ENCODE data around the gene LYZL1.

LYZL1 gene

GRCh38 chr10:29263506-29263905, 25.4 kb upstream of the LYZL1 start:
- Histone ChIP-seq H3K4me1 (ENCODE audit: control insufficient read depth, insufficient read depth, low read length) (no peaks in the 10 kb centered on the region), H3K27me3 (ENCODE audit: control insufficient read depth in 1 of 2, insufficient read depth in 2 of 2, low read length in 2 of 2) (peaks cover 0 to 7% of the 10 kb centered on the region in 2 donors), H3K4me3 (ENCODE audit: low read length in 2 of 2) (no peak overlapping the region), H3K36me3 (ENCODE audit: control insufficient read depth in 2 of 2, insufficient read depth in 2 of 2, low read length in 2 of 2) (no peaks in the 10 kb centered on the region), H3K9ac (ENCODE audit: low read length in 2 of 2) (no peak overlapping the region), H3K9me3 (ENCODE audit: control insufficient read depth in 2 of 2, low read length in 2 of 2) (peaks cover 0 to 2% of the 10 kb centered on the region in 2 donors), H3K27ac (ENCODE audit: low read length) (no peak overlapping the region)

GRCh38 chr10:29265210-29265768, 23.6 kb upstream of the LYZL1 start:
- Histone ChIP-seq H3K4me3 (ENCODE audit: low read length in 2 of 2) (no peak overlapping the region), H3K27me3 (ENCODE audit: control insufficient read depth in 1 of 2, insufficient read depth in 2 of 2, low read length in 2 of 2) (peaks cover 0 to 7% of the 10 kb centered on the region in 2 donors), H3K4me1 (ENCODE audit: control insufficient read depth, insufficient read depth, low read length) (no peaks in the 10 kb centered on the region), H3K9me3 (ENCODE audit: control insufficient read depth in 2 of 2, low read length in 2 of 2) (no peaks in the 10 kb centered on the region), H3K9ac (ENCODE audit: low read length in 2 of 2) (no peak overlapping the region), H3K36me3 (ENCODE audit: control insufficient read depth in 2 of 2, insufficient read depth in 2 of 2, low read length in 2 of 2) (no peaks in the 10 kb centered on the region), H3K27ac (ENCODE audit: low read length) (no peak overlapping the region)

GRCh38 chr10:29266641-29267040, 22.2 kb upstream of the LYZL1 start:
- Histone ChIP-seq H3K9ac (ENCODE audit: low read length in 2 of 2) (no peak overlapping the region), H3K27me3 (ENCODE audit: control insufficient read depth in 1 of 2, insufficient read depth in 2 of 2, low read length in 2 of 2) (peaks cover 0 to 7% of the 10 kb centered on the region in 2 donors), H3K27ac (ENCODE audit: low read length) (no peak overlapping the region), H3K4me3 (ENCODE audit: low read length in 2 of 2) (no peak overlapping the region), H3K4me1 (ENCODE audit: control insufficient read depth, insufficient read depth, low read length) (no peaks in the 10 kb centered on the region), H3K36me3 (ENCODE audit: control insufficient read depth in 2 of 2, insufficient read depth in 2 of 2, low read length in 2 of 2) (no peaks in the 10 kb centered on the region), H3K9me3 (ENCODE audit: control insufficient read depth in 2 of 2, low read length in 2 of 2) (no peaks in the 10 kb centered on the region)

GRCh38 chr10:29268011-29268410, 20.9 kb upstream of the LYZL1 start:
- Histone ChIP-seq H3K27me3 (ENCODE audit: control insufficient read depth in 1 of 2, insufficient read depth in 2 of 2, low read length in 2 of 2) (peaks cover 0 to 5% of the 10 kb centered on the region in 2 donors), H3K27ac (ENCODE audit: low read length) (no peak overlapping the region), H3K4me1 (ENCODE audit: control insufficient read depth, insufficient read depth, low read length) (no peaks in the 10 kb centered on the region), H3K36me3 (ENCODE audit: control insufficient read depth in 2 of 2, insufficient read depth in 2 of 2, low read length in 2 of 2) (no peaks in the 10 kb centered on the region), H3K4me3 (ENCODE audit: low read length in 2 of 2) (no peak overlapping the region), H3K9me3 (ENCODE audit: control insufficient read depth in 2 of 2, low read length in 2 of 2) (no peaks in the 10 kb centered on the region), H3K9ac (ENCODE audit: low read length in 2 of 2) (no peak overlapping the region)

GRCh38 chr10:29269486-29269885, 19.4 kb upstream of the LYZL1 start:
- Histone ChIP-seq H3K4me1 (ENCODE audit: control insufficient read depth, insufficient read depth, low read length) (no peaks in the 10 kb centered on the region), H3K9me3 (ENCODE audit: control insufficient read depth in 2 of 2, low read length in 2 of 2) (no peaks in the 10 kb centered on the region)

GRCh38 chr10:29270883-29271282, 18.0 kb upstream of the LYZL1 start:
- Histone ChIP-seq H3K36me3 (ENCODE audit: control insufficient read depth in 2 of 2, insufficient read depth in 2 of 2, low read length in 2 of 2) (no peaks in the 10 kb centered on the region), H3K27ac (ENCODE audit: low read length) (no peak overlapping the region), H3K9me3 (ENCODE audit: control insufficient read depth in 2 of 2, low read length in 2 of 2) (no peaks in the 10 kb centered on the region), H3K27me3 (ENCODE audit: control insufficient read depth in 1 of 2, insufficient read depth in 2 of 2, low read length in 2 of 2) (no peaks in the 10 kb centered on the region), H3K4me3 (ENCODE audit: low read length in 2 of 2) (no peak overlapping the region), H3K9ac (ENCODE audit: low read length in 2 of 2) (no peak overlapping the region), H3K4me1 (ENCODE audit: control insufficient read depth, insufficient read depth, low read length) (no peaks in the 10 kb centered on the region)

More at GRCh38 chr10:29269486-29269885, 19.4 kb upstream of the LYZL1 start:
- Histone ChIP-seq H3K27me3 (ENCODE audit: control insufficient read depth in 1 of 2, insufficient read depth in 2 of 2, low read length in 2 of 2) (no peaks in the 10 kb centered on the region), H3K36me3 (ENCODE audit: control insufficient read depth in 2 of 2, insufficient read depth in 2 of 2, low read length in 2 of 2) (no peaks in the 10 kb centered on the region), H3K27ac (ENCODE audit: low read length) (no peak overlapping the region), H3K9ac (ENCODE audit: low read length in 2 of 2) (no peak overlapping the region), H3K4me3 (ENCODE audit: low read length in 2 of 2) (no peak overlapping the region)

GRCh38 chr10:29271877-29272276, 17.0 kb upstream of the LYZL1 start:
- Histone ChIP-seq H3K9me3 (ENCODE audit: control insufficient read depth in 2 of 2, low read length in 2 of 2) (no peaks in the 10 kb centered on the region), H3K4me3 (ENCODE audit: low read length in 2 of 2) (no peak overlapping the region)

GRCh38 chr10:29273478-29273877, 15.4 kb upstream of the LYZL1 start:
- H3K9ac ChIP-seq (ENCODE audit: low read length in 2 of 2), result no peak overlapping the region
- H3K4me1 ChIP-seq (ENCODE audit: control insufficient read depth, insufficient read depth, low read length), result no peaks in the 10 kb centered on the region
- H3K27ac ChIP-seq (ENCODE audit: low read length), result no peak overlapping the region
- H3K9me3 ChIP-seq (ENCODE audit: control insufficient read depth in 2 of 2, low read length in 2 of 2), result no peaks in the 10 kb centered on the region
- no peak overlapping the region for H3K4me3 ChIP-seq (ENCODE audit: low read length in 2 of 2)
- no peaks in the 10 kb centered on the region for H3K27me3 ChIP-seq (ENCODE audit: control insufficient read depth in 1 of 2, insufficient read depth in 2 of 2, low read length in 2 of 2)
- H3K36me3 ChIP-seq (ENCODE audit: control insufficient read depth in 2 of 2, insufficient read depth in 2 of 2, low read length in 2 of 2), result no peaks in the 10 kb centered on the region

More at GRCh38 chr10:29271877-29272276, 17.0 kb upstream of the LYZL1 start:
- no peaks in the 10 kb centered on the region for H3K27me3 ChIP-seq (ENCODE audit: control insufficient read depth in 1 of 2, insufficient read depth in 2 of 2, low read length in 2 of 2)
- no peaks in the 10 kb centered on the region for H3K36me3 ChIP-seq (ENCODE audit: control insufficient read depth in 2 of 2, insufficient read depth in 2 of 2, low read length in 2 of 2)
- no peak overlapping the region for H3K27ac ChIP-seq (ENCODE audit: low read length)
- H3K4me1 ChIP-seq (ENCODE audit: control insufficient read depth, insufficient read depth, low read length), result no peaks in the 10 kb centered on the region
- H3K9ac ChIP-seq (ENCODE audit: low read length in 2 of 2), result no peak overlapping the region

- Histone ChIP-seq H3K27ac (ENCODE audit: low read length) (no peak overlapping the region), H3K36me3 (ENCODE audit: control insufficient read depth in 2 of 2, insufficient read depth in 2 of 2, low read length in 2 of 2) (no peaks in the 10 kb centered on the region), H3K9ac (ENCODE audit: low read length in 2 of 2) (no peak overlapping the region), H3K4me1 (ENCODE audit: control insufficient read depth, insufficient read depth, low read length) (no peaks in the 10 kb centered on the region), H3K27me3 (ENCODE audit: control insufficient read depth in 1 of 2, insufficient read depth in 2 of 2, low read length in 2 of 2) (no peaks in the 10 kb centered on the region), H3K9me3 (ENCODE audit: control insufficient read depth in 2 of 2, low read length in 2 of 2) (no peaks in the 10 kb centered on the region), H3K4me3 (ENCODE audit: low read length in 2 of 2) (no peak overlapping the region)
Measured at GRCh38 chr10:29276251-29276850, 12.5 kb upstream of the LYZL1 start.

- Histone ChIP-seq H3K27ac (ENCODE audit: low read length) (no peak overlapping the region), H3K9ac (ENCODE audit: low read length in 2 of 2) (no peak overlapping the region), H3K4me1 (ENCODE audit: control insufficient read depth, insufficient read depth, low read length) (no peaks in the 10 kb centered on the region), H3K4me3 (ENCODE audit: low read length in 2 of 2) (no peak overlapping the region), H3K36me3 (ENCODE audit: control insufficient read depth in 2 of 2, insufficient read depth in 2 of 2, low read length in 2 of 2) (no peaks in the 10 kb centered on the region), H3K9me3 (ENCODE audit: control insufficient read depth in 2 of 2, low read length in 2 of 2) (no peaks in the 10 kb centered on the region), H3K27me3 (ENCODE audit: control insufficient read depth in 1 of 2, insufficient read depth in 2 of 2, low read length in 2 of 2) (no peaks in the 10 kb centered on the region)
Measured at GRCh38 chr10:29277296-29277695, 11.6 kb upstream of the LYZL1 start.

- no peak overlapping the region for H3K27ac ChIP-seq (ENCODE audit: low read length)
- no peaks in the 10 kb centered on the region for H3K9me3 ChIP-seq (ENCODE audit: control insufficient read depth in 2 of 2, low read length in 2 of 2)
- H3K4me3 ChIP-seq (ENCODE audit: low read length in 2 of 2), result no peak overlapping the region
- H3K27me3 ChIP-seq (ENCODE audit: control insufficient read depth in 1 of 2, insufficient read depth in 2 of 2, low read length in 2 of 2), result no peaks in the 10 kb centered on the region
- no peak overlapping the region for H3K9ac ChIP-seq (ENCODE audit: low read length in 2 of 2)
- H3K4me1 ChIP-seq (ENCODE audit: control insufficient read depth, insufficient read depth, low read length), result no peaks in the 10 kb centered on the region
- no peaks in the 10 kb centered on the region for H3K36me3 ChIP-seq (ENCODE audit: control insufficient read depth in 2 of 2, insufficient read depth in 2 of 2, low read length in 2 of 2)
Measured at GRCh38 chr10:29279779-29280487, 8.9 kb upstream of the LYZL1 start.

Data from stomach smooth muscle (tissue), 2 donors.